ENCODE results near the gene OR8B12. TPM values are rescaled to one million over a fixed set of nuclear protein-coding genes. Genes with fewer than 3 reads are reported as not detected.

The OR8B12 gene
- total and polyA plus RNA-seq, 10 of the 15 experiments (the other 5 are each of a cell fraction or from before 2014, with no cell fraction given), result not detected

DNA sequence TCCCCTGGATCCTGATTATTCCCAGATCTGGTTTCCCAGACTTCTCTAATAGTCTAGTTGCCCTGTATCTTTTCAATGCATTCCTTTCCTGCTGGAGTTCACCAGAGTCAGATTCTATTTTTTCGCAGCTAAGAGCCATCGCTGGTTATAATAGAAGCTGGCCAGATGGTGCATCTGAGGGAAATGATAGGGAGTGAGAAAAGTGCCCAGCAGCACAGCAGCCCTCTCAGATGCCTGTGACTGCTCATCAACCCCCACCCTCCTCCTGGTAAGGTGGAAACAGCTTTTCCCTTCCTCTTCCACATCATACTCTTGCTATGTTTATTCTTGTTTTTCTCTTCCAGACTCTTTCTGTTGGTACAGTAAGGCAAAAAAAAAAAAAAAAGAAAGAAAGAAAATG, 39.1 kb upstream of the OR8B12 start:
- H2AFZ ChIP-seq (ENCODE audit: control insufficient read depth, low read depth, low read length), result no peak overlapping the region
- H3K4me3 ChIP-seq, result no peak overlapping the region
- in situ Hi-C loops (cut with MboI) (loop anchor here (10.0 kb wide), 1 partner anchor 508 kb away; no protein-coding TSS in a partner anchor), intact Hi-C loops (cut with micrococcal nuclease; ENCODE audit: unreplicated experiment) (no loop called here)
- ChIA-PET SMC1A (ENCODE audit: uncharacterized antibody, unreplicated experiment) (no interaction called here), CTCF (interaction anchor here (1.7 to 1.8 kb wide), 2 partner anchors 166 to 511 kb away, joined by 6 to 13 read pairs; no protein-coding TSS in a partner anchor), RAD21 (ENCODE audit: unreplicated experiment) (interaction anchor here (1.3 kb wide), 1 partner anchor 164 kb away, joined by 3 read pairs; no protein-coding TSS in a partner anchor), POLR2A (no interaction called here)
- no peaks in the 10 kb centered on the region; a peak in 1 of 4 replicates for H3K27me3 ChIP-seq (replicated peaks in 1 of 2; ENCODE audit: control insufficient read depth in 2 of 2, insufficient read depth in 2 of 2, low read length in 1 of 2)
- TF ChIP-seq PAX8 (IDR thresholded peaks at IDR 0.05) (no peak), RBBP5 (conservative IDR thresholded peaks at IDR 0.05) (no peak), ZZZ3 (IDR thresholded peaks at IDR 0.05; ENCODE audit: control insufficient read depth, insufficient read length, low read depth) (no peak), BRCA1 (IDR thresholded peaks at IDR 0.05; ENCODE audit: low read depth, low read length) (no peak), NFYA (IDR thresholded peaks at IDR 0.05; ENCODE audit: borderline replicate concordance, low read depth, low read length) (no peak), PML (IDR thresholded peaks at IDR 0.05; ENCODE audit: low read length) (no peak), SMARCA5 (IDR thresholded peaks at IDR 0.05) (no peak), ESRRA (IDR thresholded peaks at IDR 0.05; ENCODE audit: low read length) (no peak), CHD1 (IDR thresholded peaks at IDR 0.05; ENCODE audit: low read depth, low read length) (no peak), MEF2A (IDR thresholded peaks at IDR 0.05; ENCODE audit: insufficient read depth, low read depth, low read length) (no peak), MTA2 (IDR thresholded peaks at IDR 0.05; ENCODE audit: low read depth) (no peak)
- TF ChIP-seq, protein P1, sequence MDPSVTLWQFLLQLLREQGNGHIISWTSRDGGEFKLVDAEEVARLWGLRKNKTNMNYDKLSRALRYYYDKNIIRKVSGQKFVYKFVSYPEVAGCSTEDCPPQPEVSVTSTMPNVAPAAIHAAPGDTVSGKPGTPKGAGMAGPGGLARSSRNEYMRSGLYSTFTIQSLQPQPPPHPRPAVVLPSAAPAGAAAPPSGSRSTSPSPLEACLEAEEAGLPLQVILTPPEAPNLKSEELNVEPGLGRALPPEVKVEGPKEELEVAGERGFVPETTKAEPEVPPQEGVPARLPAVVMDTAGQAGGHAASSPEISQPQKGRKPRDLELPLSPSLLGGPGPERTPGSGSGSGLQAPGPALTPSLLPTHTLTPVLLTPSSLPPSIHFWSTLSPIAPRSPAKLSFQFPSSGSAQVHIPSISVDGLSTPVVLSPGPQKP (IDR thresholded peaks at IDR 0.05; ENCODE audit: low read depth, low read length), result no peak
- TF ChIP-seq, protein P2, sequence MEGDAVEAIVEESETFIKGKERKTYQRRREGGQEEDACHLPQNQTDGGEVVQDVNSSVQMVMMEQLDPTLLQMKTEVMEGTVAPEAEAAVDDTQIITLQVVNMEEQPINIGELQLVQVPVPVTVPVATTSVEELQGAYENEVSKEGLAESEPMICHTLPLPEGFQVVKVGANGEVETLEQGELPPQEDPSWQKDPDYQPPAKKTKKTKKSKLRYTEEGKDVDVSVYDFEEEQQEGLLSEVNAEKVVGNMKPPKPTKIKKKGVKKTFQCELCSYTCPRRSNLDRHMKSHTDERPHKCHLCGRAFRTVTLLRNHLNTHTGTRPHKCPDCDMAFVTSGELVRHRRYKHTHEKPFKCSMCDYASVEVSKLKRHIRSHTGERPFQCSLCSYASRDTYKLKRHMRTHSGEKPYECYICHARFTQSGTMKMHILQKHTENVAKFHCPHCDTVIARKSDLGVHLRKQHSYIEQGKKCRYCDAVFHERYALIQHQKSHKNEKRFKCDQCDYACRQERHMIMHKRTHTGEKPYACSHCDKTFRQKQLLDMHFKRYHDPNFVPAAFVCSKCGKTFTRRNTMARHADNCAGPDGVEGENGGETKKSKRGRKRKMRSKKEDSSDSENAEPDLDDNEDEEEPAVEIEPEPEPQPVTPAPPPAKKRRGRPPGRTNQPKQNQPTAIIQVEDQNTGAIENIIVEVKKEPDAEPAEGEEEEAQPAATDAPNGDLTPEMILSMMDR (IDR thresholded peaks at IDR 0.05 in 2 of 3, conservative IDR thresholded peaks at IDR 0.05 in 1 of 3; ENCODE audit: control insufficient read depth in 2 of 3, extremely low read depth in 1 of 3, insufficient read depth in 1 of 3, low read depth in 3 of 3, low read length in 3 of 3), result no peak
- TF ChIP-seq, protein P3, sequence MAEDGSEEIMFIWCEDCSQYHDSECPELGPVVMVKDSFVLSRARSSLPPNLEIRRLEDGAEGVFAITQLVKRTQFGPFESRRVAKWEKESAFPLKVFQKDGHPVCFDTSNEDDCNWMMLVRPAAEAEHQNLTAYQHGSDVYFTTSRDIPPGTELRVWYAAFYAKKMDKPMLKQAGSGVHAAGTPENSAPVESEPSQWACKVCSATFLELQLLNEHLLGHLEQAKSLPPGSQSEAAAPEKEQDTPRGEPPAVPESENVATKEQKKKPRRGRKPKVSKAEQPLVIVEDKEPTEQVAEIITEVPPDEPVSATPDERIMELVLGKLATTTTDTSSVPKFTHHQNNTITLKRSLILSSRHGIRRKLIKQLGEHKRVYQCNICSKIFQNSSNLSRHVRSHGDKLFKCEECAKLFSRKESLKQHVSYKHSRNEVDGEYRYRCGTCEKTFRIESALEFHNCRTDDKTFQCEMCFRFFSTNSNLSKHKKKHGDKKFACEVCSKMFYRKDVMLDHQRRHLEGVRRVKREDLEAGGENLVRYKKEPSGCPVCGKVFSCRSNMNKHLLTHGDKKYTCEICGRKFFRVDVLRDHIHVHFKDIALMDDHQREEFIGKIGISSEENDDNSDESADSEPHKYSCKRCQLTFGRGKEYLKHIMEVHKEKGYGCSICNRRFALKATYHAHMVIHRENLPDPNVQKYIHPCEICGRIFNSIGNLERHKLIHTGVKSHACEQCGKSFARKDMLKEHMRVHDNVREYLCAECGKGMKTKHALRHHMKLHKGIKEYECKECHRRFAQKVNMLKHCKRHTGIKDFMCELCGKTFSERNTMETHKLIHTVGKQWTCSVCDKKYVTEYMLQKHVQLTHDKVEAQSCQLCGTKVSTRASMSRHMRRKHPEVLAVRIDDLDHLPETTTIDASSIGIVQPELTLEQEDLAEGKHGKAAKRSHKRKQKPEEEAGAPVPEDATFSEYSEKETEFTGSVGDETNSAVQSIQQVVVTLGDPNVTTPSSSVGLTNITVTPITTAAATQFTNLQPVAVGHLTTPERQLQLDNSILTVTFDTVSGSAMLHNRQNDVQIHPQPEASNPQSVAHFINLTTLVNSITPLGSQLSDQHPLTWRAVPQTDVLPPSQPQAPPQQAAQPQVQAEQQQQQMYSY (CRISPR knock-in tag; IDR thresholded peaks at IDR 0.05), result no peak
- ATAC-seq (no peak), DNase-seq (ENCODE audit: low read depth, low spot score) (no peak), FAIRE-seq (no peak)
- H3K79me2 ChIP-seq (ENCODE audit: control insufficient read depth, insufficient read depth, low read length), result no peaks in the 10 kb centered on the region
- WGBS (ENCODE audit: insufficient coverage, insufficient replicate concordance, low lambda C conversion rate, missing lambda C conversion rate), result 39% methylated on average over 2 of the region's 2 CpGs
- no peak overlapping the region for H3K4me2 ChIP-seq (ENCODE audit: control insufficient read depth, insufficient read depth)
- no peaks in the 10 kb centered on the region for H3K9me3 ChIP-seq (replicated peaks; ENCODE audit: control insufficient read depth, insufficient read depth, low read length)
- no peak overlapping the region for H3K27ac ChIP-seq (ENCODE audit: control insufficient read depth, insufficient read depth)
- H4K20me1 ChIP-seq (ENCODE audit: control insufficient read depth, insufficient read depth), result no peaks in the 10 kb centered on the region
- no peaks in the 10 kb centered on the region for H3K4me1 ChIP-seq (ENCODE audit: control insufficient read depth, insufficient read depth, low read length)
- H3K36me3 ChIP-seq (ENCODE audit: control insufficient read depth in 2 of 2, insufficient read depth in 2 of 2, low read length in 1 of 2), result no peaks in the 10 kb centered on the region
- H3K9ac ChIP-seq (ENCODE audit: control insufficient read depth, insufficient read depth, low read length), result no peak overlapping the region
- BruUV-seq (replicated peaks), result no TSS peak

Data from GM12878 (cell line).